Neuronal stem cell (in vitro differentiated cells): ENCODE measurements around the gene SHROOM1.

ENCODE experiments used
- DNase-seq: peaks from one replicate; pipeline ENCODE4 v3.0.0-alpha.2; 2013; ENCODE audit warnings: low spot score
- H2AFZ ChIP-seq: one replicate; pipeline ENCODE4 v1.6.1; 2013; ENCODE audit warnings: mild to moderate bottlenecking, low read length, inconsistent platforms
- H2AK5ac ChIP-seq: 2 replicates; pipeline ENCODE4 v1.6.1; 2013; ENCODE audit warnings: low read depth, mild to moderate bottlenecking, inconsistent platforms, low read length, moderate library complexity, mixed read lengths
- H2BK120ac ChIP-seq: 2 replicates; pipeline ENCODE4 v1.6.1; 2013; ENCODE audit warnings: low read depth, mild to moderate bottlenecking, inconsistent platforms, low read length, moderate library complexity, mixed read lengths
- H2BK12ac ChIP-seq: one replicate; pipeline ENCODE4 v1.6.1; 2013; ENCODE audit warnings: low read length, inconsistent platforms
- H2BK15ac ChIP-seq: 2 replicates; pipeline ENCODE4 v1.6.1; 2013; ENCODE audit warnings: mild to moderate bottlenecking, low read length, inconsistent platforms, mixed read lengths
- H2BK5ac ChIP-seq: one replicate; pipeline ENCODE4 v1.6.1; 2013; ENCODE audit warnings: inconsistent platforms, mild to moderate bottlenecking, low read length, moderate library complexity
- H3K14ac ChIP-seq: one replicate; pipeline ENCODE4 v1.6.1; 2013; ENCODE audit warnings: low read length, inconsistent platforms
- H3K18ac ChIP-seq: 2 replicates; pipeline ENCODE4 v1.6.1; 2013; ENCODE audit warnings: low read length, inconsistent platforms
- H3K23ac ChIP-seq: 2 replicates; pipeline ENCODE4 v1.6.1; 2013; ENCODE audit warnings: low read depth, mild to moderate bottlenecking, mixed read lengths, low read length, inconsistent platforms; ENCODE audit not compliant: poor library complexity
- H3K27ac ChIP-seq: replicated peaks from 3 replicates; pipeline ENCODE4 v1.5.1; 2013; ENCODE audit warnings: low read length, inconsistent platforms
- H3K27me3 ChIP-seq, 3 experiments: 2 replicates each; pipeline ENCODE4 v1.6.1; 2013; ENCODE audit warnings: low read length in 3 of 3, mild to moderate bottlenecking in 2 of 3, inconsistent platforms in 1 of 3, low read depth in 1 of 3, mixed read lengths in 1 of 3, moderate library complexity in 1 of 3; ENCODE audit not compliant: control insufficient read depth in 3 of 3, insufficient read depth in 3 of 3
- H3K36me3 ChIP-seq, 2 donors: replicated peaks in 1 of 2; 2 replicates each; pipeline ENCODE4 v1.6.1; 2013; ENCODE audit warnings: low read length in 2 of 2; ENCODE audit not compliant: control insufficient read depth in 2 of 2, insufficient read depth in 2 of 2
- H3K4ac ChIP-seq: 2 replicates; pipeline ENCODE4 v1.6.1; 2013; ENCODE audit warnings: inconsistent platforms, mild to moderate bottlenecking, low read length, moderate library complexity
- H3K4me1 ChIP-seq, 2 donors: 1 replicate in 1 of 2; 2 replicates in 1 of 2; pipeline ENCODE4 v1.6.1; 2013; ENCODE audit warnings: low read length in 2 of 2, low read depth in 1 of 2; ENCODE audit not compliant: control insufficient read depth in 2 of 2, insufficient read depth in 1 of 2
- H3K4me2 ChIP-seq: one replicate; pipeline ENCODE4 v1.6.1; 2013; ENCODE audit warnings: mild to moderate bottlenecking, low read length, inconsistent platforms; ENCODE audit not compliant: insufficient read depth, poor library complexity, severe bottlenecking
- H3K4me3 ChIP-seq, 2 donors: 2 replicates each; pipeline ENCODE4 v1.5.1; 2013; ENCODE audit warnings: low read length in 2 of 2, mild to moderate bottlenecking in 2 of 2, inconsistent platforms in 1 of 2, moderate library complexity in 1 of 2
- H3K79me1 ChIP-seq: one replicate; pipeline ENCODE4 v1.6.1; 2013; ENCODE audit warnings: low read depth, mild to moderate bottlenecking, inconsistent platforms, low read length, moderate library complexity
- H3K9ac ChIP-seq: one replicate; pipeline ENCODE4 v1.6.1; 2013; ENCODE audit warnings: mild to moderate bottlenecking, low read depth, low read length, inconsistent platforms; ENCODE audit not compliant: poor library complexity
- H3K9me3 ChIP-seq, 2 donors: replicated peaks in 1 of 2; 2 replicates each; pipeline versions ENCODE3 to v1.6.1; 2013; ENCODE audit warnings: low read length in 2 of 2, mild to moderate bottlenecking in 2 of 2, inconsistent platforms in 1 of 2, low read depth in 1 of 2, mixed read lengths in 1 of 2, moderate library complexity in 1 of 2; ENCODE audit not compliant: control insufficient read depth in 2 of 2, insufficient read depth in 1 of 2
- H4K8ac ChIP-seq: one replicate; pipeline ENCODE4 v1.6.1; 2013; ENCODE audit warnings: low read depth, mild to moderate bottlenecking, inconsistent platforms, low read length, moderate library complexity
- H4K91ac ChIP-seq: one replicate; pipeline ENCODE4 v1.6.1; 2013; ENCODE audit warnings: low read length, low read depth, mild to moderate bottlenecking, inconsistent platforms; ENCODE audit not compliant: poor library complexity
- WGBS, 2 donors: extraction: QIAGEN DNeasy Blood & Tissue Kit; methylation state at CpG; one replicate each; pipeline ENCODE4 v1.1.7; 2013; ENCODE audit warnings: missing lambda C conversion rate in 2 of 2, mixed read lengths in 1 of 2; ENCODE audit not compliant: insufficient read length in 2 of 2, insufficient replicate concordance in 1 of 2; ENCODE audit errors: extremely low coverage in 2 of 2; 5-methylcytosine and 5-hydroxymethylcytosine counted together

The SHROOM1 gene

GRCh38 chr5:132865668-132866341 lies 35.4 kb upstream of the SHROOM1 start:
- peak; percentile 2 for DNase-seq
- H4K8ac ChIP-seq = peak overlapping the region; percentile 74
- H3K14ac ChIP-seq = no peak overlapping the region
- H3K4me3 ChIP-seq = peak overlapping the region; percentile 31 to 88
- peak overlapping the region; percentile 96 for H3K23ac ChIP-seq
- no CpG with 5 or more reads among the region's 30 CpGs for WGBS, 2 donors
- H2BK12ac ChIP-seq = no peak overlapping the region
- peak overlapping the region; percentile 50 for H3K4me2 ChIP-seq
- H3K79me1 ChIP-seq = peaks cover 4% of the 10 kb centered on the region
- peak overlapping the region; percentile 59 for H2BK5ac ChIP-seq
- peak overlapping the region; percentile 30 for H3K4ac ChIP-seq
- no peaks in the 10 kb centered on the region for H3K9me3 ChIP-seq
- H2AK5ac ChIP-seq = peak overlapping the region; percentile 47
- H3K9ac ChIP-seq = peak overlapping the region; percentile 53
- peaks cover 11 to 36% of the 10 kb centered on the region in 2 donors for H3K36me3 ChIP-seq
- H2AFZ ChIP-seq = peak overlapping the region; percentile 88
- peaks cover 7 to 9% of the 10 kb centered on the region in 2 donors for H3K4me1 ChIP-seq
- peak overlapping the region; percentile 88 for H3K27ac ChIP-seq
- peaks cover 0 to 3% (median 0%) of the 10 kb centered on the region in 3 experiments for H3K27me3 ChIP-seq
- H3K18ac ChIP-seq = peak overlapping the region; percentile 92
- H2BK120ac ChIP-seq = no peak overlapping the region
- H4K91ac ChIP-seq = no peak overlapping the region
- no peak overlapping the region for H2BK15ac ChIP-seq

GRCh38 chr5:132860742-132861141 lies 30.3 kb upstream of the SHROOM1 start:
- H2BK120ac ChIP-seq = no peak overlapping the region
- no peak overlapping the region for H4K8ac ChIP-seq
- no peak overlapping the region for H4K91ac ChIP-seq
- no peak overlapping the region for H2AFZ ChIP-seq
- H2BK5ac ChIP-seq = no peak overlapping the region
- no peak overlapping the region for H2AK5ac ChIP-seq
- no peak overlapping the region for H3K4ac ChIP-seq
- no peak overlapping the region for H3K23ac ChIP-seq
- H3K9me3 ChIP-seq = no peaks in the 10 kb centered on the region
- H3K27me3 ChIP-seq = peaks cover 0 to 3% (median 0%) of the 10 kb centered on the region in 3 experiments
- no peak overlapping the region for H3K4me3 ChIP-seq
- H3K4me1 ChIP-seq = peaks cover 2 to 4% of the 10 kb centered on the region in 2 donors
- no peak overlapping the region for H3K9ac ChIP-seq
- no peak overlapping the region for H3K14ac ChIP-seq
- no peak overlapping the region for H3K27ac ChIP-seq
- no peak overlapping the region for H3K4me2 ChIP-seq
- H2BK12ac ChIP-seq = no peak overlapping the region
- no peak overlapping the region for H3K18ac ChIP-seq
- H3K79me1 ChIP-seq = no peaks in the 10 kb centered on the region
- DNase-seq = no peak
- no peak overlapping the region for H2BK15ac ChIP-seq
- no CpG with 5 or more reads among the region's 5 CpGs for WGBS, 2 donors
- H3K36me3 ChIP-seq = no peaks in the 10 kb centered on the region

GRCh38 chr5:132859889-132860437 lies 29.5 kb upstream of the SHROOM1 start:
- Histone ChIP-seq H3K79me1 (no peaks in the 10 kb centered on the region), H3K27ac (no peak overlapping the region), H3K9ac (no peak overlapping the region), H3K4ac (no peak overlapping the region), H3K4me1 (no peaks in the 10 kb centered on the region), H2AFZ (no peak overlapping the region), H2BK15ac (no peak overlapping the region), H2BK12ac (no peak overlapping the region), H4K91ac (no peak overlapping the region), H4K8ac (no peak overlapping the region), H3K4me3 (no peak overlapping the region), H3K36me3 (no peaks in the 10 kb centered on the region), H3K27me3 (peaks cover 0 to 3% (median 0%) of the 10 kb centered on the region in 3 experiments), H2BK5ac (no peak overlapping the region), H3K4me2 (no peak overlapping the region), H3K14ac (no peak overlapping the region), H3K23ac (no peak overlapping the region), H2AK5ac (no peak overlapping the region), H3K9me3 (no peaks in the 10 kb centered on the region), H3K18ac (no peak overlapping the region), H2BK120ac (no peak overlapping the region)
- no CpG with 5 or more reads among the region's 2 CpGs for WGBS, 2 donors
- DNase-seq = no peak

GRCh38 chr5:132856011-132856410 lies 25.6 kb upstream of the SHROOM1 start:
- H2BK5ac ChIP-seq = no peak overlapping the region
- H3K27ac ChIP-seq = no peak overlapping the region
- no peak overlapping the region for H4K8ac ChIP-seq
- H3K9ac ChIP-seq = no peak overlapping the region
- H3K4me2 ChIP-seq = no peak overlapping the region
- no peak overlapping the region for H3K18ac ChIP-seq
- no CpG with 5 or more reads among the region's 3 CpGs for WGBS, 2 donors
- H2AK5ac ChIP-seq = no peak overlapping the region
- no peaks in the 10 kb centered on the region for H3K9me3 ChIP-seq
- DNase-seq = no peak
- peaks cover 0 to 2% (median 0%) of the 10 kb centered on the region in 3 experiments for H3K27me3 ChIP-seq
- no peak overlapping the region for H3K4ac ChIP-seq
- H3K14ac ChIP-seq = no peak overlapping the region
- no peak overlapping the region for H2AFZ ChIP-seq
- no peak overlapping the region for H2BK12ac ChIP-seq
- no peaks in the 10 kb centered on the region for H3K79me1 ChIP-seq
- no peak overlapping the region for H3K4me3 ChIP-seq
- no peak overlapping the region for H3K23ac ChIP-seq
- no peaks in the 10 kb centered on the region for H3K4me1 ChIP-seq
- no peak overlapping the region for H2BK120ac ChIP-seq
- no peak overlapping the region for H2BK15ac ChIP-seq
- no peaks in the 10 kb centered on the region for H3K36me3 ChIP-seq
- H4K91ac ChIP-seq = no peak overlapping the region
